Measurements from ENCODE around the gene ZNF414.

- no peak for TF ChIP-seq EZH2phosphoT487 (IDR thresholded peaks at IDR 0.05; ENCODE audit: insufficient read depth, low read depth)
- TF ChIP-seq EZH2 (IDR thresholded peaks at IDR 0.05; ENCODE audit: insufficient read depth, poor library complexity, severe bottlenecking): no peak
These were observed 45.8 kb downstream of the ZNF414 start for GRCh38 chr19:8468124-8468523.
